Body of pancreas (tissue), 4 donors: ENCODE results near the gene TLR1. TPM values are rescaled to one million over a fixed set of nuclear protein-coding genes. Genes with fewer than 3 reads are reported as not detected.
A peak's percentile ranks its signal among the peaks of the same experiment; 100 is the strongest.

ENCODE experiments used
- ATAC-seq: fragments of 150-250 bp; one replicate; pipeline ENCODE4 v1.9.1; 2016
- DNase-seq, 4 donors: peaks; one replicate each; pipeline ENCODE4 v3.0.0-alpha.2; 2019
- H3K27ac ChIP-seq, 4 donors: fragments of 200-600 bp; sonication (generic); 1 replicate in 3 of 4; 2 replicates in 1 of 4; pipeline versions ENCODE4 v1.5.1 to v1.6.1; 2016 to 2019; ENCODE audit warnings: mild to moderate bottlenecking in 1 of 4, mixed read lengths in 1 of 4, moderate library complexity in 1 of 4
- H3K27me3 ChIP-seq, 2 donors: fragments of 200-600 bp; sonication (generic); one replicate each; pipeline ENCODE4 v1.6.0; 2016; ENCODE audit warnings: mild to moderate bottlenecking in 1 of 2
- H3K36me3 ChIP-seq, 2 donors: fragments of 200-600 bp; sonication (generic); replicated peaks in 1 of 2; 2 replicates each; pipeline ENCODE4 v1.5.1; 2016; ENCODE audit warnings: low read depth in 2 of 2; ENCODE audit not compliant: insufficient read depth in 1 of 2
- H3K4me1 ChIP-seq: fragments of 200-600 bp; sonication (generic); one replicate; pipeline ENCODE4 v1.6.0; 2016
- H3K4me3 ChIP-seq, 2 donors: fragments of 200-600 bp; sonication (generic); 1 replicate in 1 of 2; 2 replicates in 1 of 2; pipeline ENCODE4 v1.5.1; 2016 to 2019
- H3K9me3 ChIP-seq, 3 donors: fragments of 200-600 bp; sonication (generic); 1 replicate in 2 of 3; 2 replicates in 1 of 3; pipeline ENCODE4 v1.5.1; 2016
- CTCF ChIP-seq, 7 experiments: fragments of 450-650 bp in 4 of 7; fragments of 200-600 bp in 3 of 7; sonication (generic) in 3 of 7; IDR thresholded peaks; one replicate each; pipeline ENCODE4 v1.5.1; 2016 to 2019; ENCODE audit warnings: antibody characterized with exemption in 7 of 7
- POLR2A ChIP-seq, 3 donors: fragments of 450-650 bp; IDR thresholded peaks; one replicate each; pipeline ENCODE4 v1.6.1; 2016; ENCODE audit warnings: antibody characterized with exemption in 3 of 3, mild to moderate bottlenecking in 2 of 3
- WGBS, 2 donors: methylation state at CpG; one replicate each; pipeline ENCODE4 v1.1.5; 2017; 5-methylcytosine and 5-hydroxymethylcytosine counted together
- intact Hi-C: fragments of 100-400 bp; cut with DNase I; formaldehyde crosslinking; loops from one replicate; pipeline ENCODE4 v1.15.1; 2023
- total RNA-seq, 2 donors: library from RNA; depleted of rRNA; stranded (reverse); fragments of >200 nt; gene quantifications; one replicate each; pipeline ENCODE4 v1.1.0, GENCODE V29; 2016

The TLR1 gene
- total RNA-seq, 2 donors from 2014 or later, result 12.2 to 20.8 TPM

- Histone ChIP-seq H3K9me3 (no peaks in the 10 kb centered on the region), H3K27me3 (no peaks in the 10 kb centered on the region), H3K27ac (no peak overlapping the region), H3K4me3 (no peak overlapping the region), H3K4me1 (no peaks in the 10 kb centered on the region), H3K36me3 (no peaks in the 10 kb centered on the region)
- ATAC-seq, result no peak
- peak; percentile 18 to 57 (median 36) for DNase-seq
- 57 to 71% methylated on average over 6 of the region's 6 CpGs for WGBS, 2 donors
- intact Hi-C loops, result no loop called here
- no peak for TF ChIP-seq POLR2A (IDR thresholded peaks at IDR 0.05)
- peak; percentile 21 to 50 (median 36) for TF ChIP-seq CTCF (IDR thresholded peaks at IDR 0.05)
Observed at GRCh38 chr4:38757945-38758600, 46.5 kb downstream of the TLR1 start.

- Histone ChIP-seq H3K4me1 (no peaks in the 10 kb centered on the region), H3K36me3 (no peaks in the 10 kb centered on the region), H3K27me3 (no peaks in the 10 kb centered on the region), H3K27ac (peak overlapping the region in 3 of 4 donors; percentile 15 to 55 (median 51)), H3K9me3 (no peaks in the 10 kb centered on the region), H3K4me3 (no peak overlapping the region)
- intact Hi-C loops, result no loop called here
- TF ChIP-seq POLR2A (IDR thresholded peaks at IDR 0.05) (peak in 1 of 3 donors; percentile 15), CTCF (IDR thresholded peaks at IDR 0.05) (no peak)
- WGBS, 2 donors, result 63 to 75% methylated on average over 19 of the region's 19 CpGs
- peak; percentile 51 to 75 (median 57) for DNase-seq
- ATAC-seq, result peak; percentile 90
Observed at GRCh38 chr4:38752941-38753806, 51.4 kb downstream of the TLR1 start.

GRCh38 chr4:38752372-38752940 lies 52.1 kb downstream of the TLR1 start:
- ATAC-seq, result peak; percentile 13
- 72 to 77% methylated on average over 8 of the region's 8 CpGs for WGBS, 2 donors
- no peaks in the 10 kb centered on the region for H3K36me3 ChIP-seq
- peaks cover 0 to under 1% (median 0%) of the 10 kb centered on the region in 3 donors for H3K9me3 ChIP-seq
- peak overlapping the region in 2 of 4 donors; percentile 51 to 55 for H3K27ac ChIP-seq
- intact Hi-C loops, result no loop called here
- no peak for DNase-seq
- no peak overlapping the region for H3K4me3 ChIP-seq
- TF ChIP-seq CTCF (IDR thresholded peaks at IDR 0.05) (no peak), POLR2A (IDR thresholded peaks at IDR 0.05) (no peak)
- H3K4me1 ChIP-seq, result no peaks in the 10 kb centered on the region
- H3K27me3 ChIP-seq, result no peaks in the 10 kb centered on the region

- TF ChIP-seq POLR2A (IDR thresholded peaks at IDR 0.05), result no peak
- no peak for TF ChIP-seq CTCF (IDR thresholded peaks at IDR 0.05)
- H3K4me3 ChIP-seq, result no peak overlapping the region
- H3K36me3 ChIP-seq, result no peaks in the 10 kb centered on the region
- no peak for DNase-seq
- no peaks in the 10 kb centered on the region for H3K27me3 ChIP-seq
- H3K9me3 ChIP-seq, result peaks cover 0 to 6% (median 0%) of the 10 kb centered on the region in 3 donors
- intact Hi-C loops, result no loop called here
- no peaks in the 10 kb centered on the region for H3K4me1 ChIP-seq
- no peak for ATAC-seq
- 84 to 93% methylated on average over 13 of the region's 13 CpGs for WGBS, 2 donors
- no peak overlapping the region for H3K27ac ChIP-seq
Observed at GRCh38 chr4:38751341-38752010, 53.1 kb downstream of the TLR1 start.
